T-helper 17 cell (primary cell): ENCODE measurements around the gene ARMC9. TPM values are rescaled to one million over a fixed set of nuclear protein-coding genes. Genes with fewer than 3 reads are reported as not detected.

Experiments
- ATAC-seq: fragments of 150-1000 bp; cut with Tn5 transposase; 2 replicates; pipeline ENCODE4 v1.10.0; 2021; ENCODE audit warnings: mild to moderate bottlenecking, moderate library complexity
- DNase-seq, 3 donors: peaks; one replicate each; pipeline versions ENCODE4 v3.0.0 to v3.0.0-alpha.2; 2020 to 2021
- H3K9me3 ChIP-seq: one replicate; pipeline ENCODE4 v1.7.0; 2013; ENCODE audit warnings: low read length, mild to moderate bottlenecking; ENCODE audit not compliant: control insufficient read depth, poor library complexity, severe bottlenecking
- H3K27ac Mint-ChIP-seq: one replicate; pipeline ENCODE4 v1.8.0; 2022; ENCODE audit warnings: mild to moderate bottlenecking, moderate library complexity, mixed read lengths
- H3K27me3 Mint-ChIP-seq: one replicate; pipeline ENCODE4 v1.8.0; 2022; ENCODE audit warnings: mixed read lengths
- H3K36me3 Mint-ChIP-seq: one replicate; pipeline ENCODE4 v1.8.0; 2022; ENCODE audit warnings: low read depth, mixed read lengths
- H3K4me1 Mint-ChIP-seq: one replicate; pipeline ENCODE4 v1.8.0; 2022; ENCODE audit warnings: mild to moderate bottlenecking, mixed read lengths
- H3K4me3 Mint-ChIP-seq: one replicate; pipeline ENCODE4 v1.8.0; 2022; ENCODE audit warnings: mild to moderate bottlenecking, moderate library complexity, mixed read lengths
- total RNA-seq, 4 donors: library from RNA in 2 of 4; stranded (reverse) in 2 of 4; gene quantifications; one replicate each; pipeline ENCODE4 v1.2.3 and lab custom pipeline; 2022 to 2026

The ARMC9 gene
- total RNA-seq, 2 donors from 2014 or later = 0.37 to 0.73 TPM

DNA sequence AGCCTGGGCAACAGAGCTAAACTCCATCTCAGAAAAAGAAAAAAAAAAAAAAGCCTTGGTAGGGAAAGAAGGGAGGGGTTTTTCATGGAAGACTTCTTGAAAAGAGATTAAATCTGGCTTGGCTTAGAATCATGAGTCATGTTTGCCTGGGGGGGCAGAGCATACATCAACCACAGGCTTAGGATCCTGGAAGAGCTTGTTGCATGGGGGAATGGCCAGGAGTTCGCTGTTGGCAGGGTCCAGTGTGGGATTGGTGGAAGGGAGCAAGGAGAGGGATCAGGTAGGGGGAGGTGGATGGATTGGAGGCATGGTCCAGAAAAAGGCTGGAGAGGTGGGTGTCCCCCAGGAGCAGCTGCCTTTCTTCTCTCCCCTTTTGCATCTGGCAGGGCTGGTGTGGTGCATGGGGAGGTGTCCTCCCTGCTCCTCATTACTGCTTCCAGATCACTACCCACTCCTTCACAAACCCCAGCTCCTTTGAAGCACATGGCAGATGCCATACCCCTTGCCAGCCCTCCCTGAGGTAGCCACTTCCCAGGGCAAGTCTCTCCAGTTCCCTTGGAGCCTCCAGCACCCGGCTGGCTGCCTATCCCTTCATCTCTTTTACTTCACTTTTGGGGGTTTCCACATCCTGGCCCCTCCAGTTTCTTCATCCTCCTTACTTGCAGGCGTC, 2.5 kb downstream of the ARMC9 start:
- Mint-ChIP-seq H3K4me1 (peaks cover 20% of the 10 kb centered on the region), H3K27ac (no peak overlapping the region), H3K36me3 (peaks cover 2% of the 10 kb centered on the region), H3K4me3 (no peak overlapping the region), H3K27me3 (peaks cover 29% of the 10 kb centered on the region)
- DNase-seq (no peak), ATAC-seq (no peak)
- H3K9me3 ChIP-seq = no peaks in the 10 kb centered on the region

DNA sequence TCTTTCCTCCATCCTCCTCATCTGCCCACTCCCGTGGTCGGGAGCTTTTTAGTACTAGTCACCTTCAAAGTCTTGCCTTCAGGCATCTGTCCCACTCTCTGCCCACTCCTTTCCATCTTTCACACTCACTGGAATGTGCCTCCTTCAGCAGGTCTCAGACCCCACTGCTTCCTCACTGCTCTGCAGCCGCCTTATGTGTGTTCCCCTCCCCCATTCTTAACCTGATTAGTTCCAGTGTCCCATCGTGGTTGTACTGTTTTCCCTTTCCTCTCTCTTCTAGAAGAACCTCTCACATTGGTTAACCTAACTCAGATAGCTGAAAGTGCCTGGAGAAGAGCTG, 3.0 kb downstream of the ARMC9 start:
- Mint-ChIP-seq H3K27ac (no peak overlapping the region), H3K4me1 (peaks cover 17% of the 10 kb centered on the region), H3K36me3 (peaks cover 2% of the 10 kb centered on the region), H3K27me3 (peaks cover 24% of the 10 kb centered on the region), H3K4me3 (no peak overlapping the region)
- no peak for ATAC-seq
- no peaks in the 10 kb centered on the region for H3K9me3 ChIP-seq
- DNase-seq = no peak

DNA sequence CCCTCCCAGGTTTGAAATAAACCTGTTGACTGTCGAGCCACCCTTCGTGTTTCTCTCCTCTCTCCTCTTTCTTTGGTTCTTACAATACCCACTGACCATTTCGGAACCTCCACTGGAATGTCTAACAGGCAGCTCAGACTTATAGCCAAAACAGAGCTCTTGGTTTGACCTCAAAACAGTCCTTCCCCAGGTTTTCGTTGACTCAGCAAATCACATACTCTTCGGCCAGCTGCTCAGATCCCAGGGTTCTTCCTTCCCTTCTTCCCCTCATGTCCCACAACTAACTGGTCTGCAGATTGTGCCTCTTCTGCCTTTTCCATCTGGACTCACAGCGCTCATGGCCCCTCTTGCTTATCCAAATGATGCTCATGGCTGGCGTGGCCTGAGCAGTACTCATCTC, 4.7 kb downstream of the ARMC9 start:
- H3K27me3 Mint-ChIP-seq = peaks cover 20% of the 10 kb centered on the region
- H3K4me3 Mint-ChIP-seq = no peak overlapping the region
- H3K36me3 Mint-ChIP-seq = peaks cover 2% of the 10 kb centered on the region
- ATAC-seq (no peak), DNase-seq (no peak)
- peaks cover 14% of the 10 kb centered on the region for H3K4me1 Mint-ChIP-seq
- no peaks in the 10 kb centered on the region for H3K9me3 ChIP-seq
- no peak overlapping the region for H3K27ac Mint-ChIP-seq

DNA sequence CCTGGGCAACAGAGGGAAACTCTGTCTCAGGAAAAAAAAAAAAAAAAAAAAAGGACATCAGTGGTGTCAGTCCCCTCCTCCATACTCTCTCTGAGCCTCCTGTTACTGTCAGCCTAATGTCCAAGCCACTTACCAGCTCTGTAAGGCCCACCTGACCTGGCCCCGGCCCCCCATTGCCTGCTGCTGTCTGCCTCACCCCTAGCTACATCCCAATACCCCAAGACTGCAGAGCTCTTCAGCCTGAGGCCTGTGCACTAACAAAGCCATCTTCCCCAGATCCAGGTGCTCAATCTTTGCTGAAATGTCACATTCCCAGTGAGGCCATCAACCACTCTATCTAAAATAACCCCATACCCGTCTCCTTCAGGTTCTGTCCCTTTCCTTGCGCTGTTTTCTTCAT, 5.7 kb downstream of the ARMC9 start:
- peaks cover 20% of the 10 kb centered on the region for H3K27me3 Mint-ChIP-seq
- H3K36me3 Mint-ChIP-seq = peaks cover 2% of the 10 kb centered on the region
- DNase-seq = no peak
- peaks cover 10% of the 10 kb centered on the region for H3K4me1 Mint-ChIP-seq
- H3K27ac Mint-ChIP-seq = no peak overlapping the region
- ATAC-seq = no peak
- no peak overlapping the region for H3K4me3 Mint-ChIP-seq
- no peaks in the 10 kb centered on the region for H3K9me3 ChIP-seq

DNA sequence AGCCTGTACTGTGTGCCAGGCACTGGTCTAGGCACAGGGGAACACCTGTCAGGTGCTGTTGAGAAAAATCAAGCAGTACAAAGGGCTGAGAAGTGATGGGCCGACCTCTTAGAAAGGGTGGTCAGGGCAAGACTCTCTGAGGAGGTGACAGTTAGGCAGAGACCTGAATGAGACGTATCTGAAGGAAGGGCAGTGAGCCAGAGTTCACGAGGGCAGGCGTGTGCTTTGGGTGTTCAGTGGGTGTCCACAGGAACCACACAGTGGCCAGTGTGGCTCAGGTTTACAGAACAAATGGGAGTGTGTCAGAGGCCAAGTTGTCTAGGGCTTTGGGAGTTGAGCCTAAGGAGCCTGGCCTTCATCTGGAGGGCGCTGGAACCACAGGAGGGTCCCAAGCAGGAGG, 6.2 kb downstream of the ARMC9 start:
- Mint-ChIP-seq H3K27ac (no peak overlapping the region), H3K36me3 (peaks cover 2% of the 10 kb centered on the region), H3K4me1 (peaks cover 10% of the 10 kb centered on the region), H3K4me3 (no peak overlapping the region), H3K27me3 (peaks cover 20% of the 10 kb centered on the region)
- no peak for ATAC-seq
- DNase-seq = no peak
- no peaks in the 10 kb centered on the region for H3K9me3 ChIP-seq

DNA sequence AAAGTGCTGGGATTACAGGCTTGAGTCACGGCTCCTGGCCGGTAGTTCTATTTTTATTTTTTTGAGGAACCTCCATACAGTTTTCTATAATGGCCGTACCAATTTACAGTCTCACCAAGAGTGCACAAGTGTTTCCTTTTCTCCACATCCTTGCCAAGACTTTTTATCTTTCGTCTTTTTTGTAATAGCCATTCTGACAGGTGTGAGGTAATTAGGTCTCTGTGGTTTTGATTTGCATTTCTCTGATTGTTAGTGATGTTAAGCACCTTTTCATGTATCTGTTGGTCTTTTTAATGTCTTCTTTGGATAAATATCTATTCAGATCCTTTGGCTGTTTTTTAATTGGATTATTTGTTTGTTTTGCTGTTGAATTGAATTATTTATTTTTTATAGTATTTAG, 9.3 kb downstream of the ARMC9 start:
- no peaks in the 10 kb centered on the region for H3K9me3 ChIP-seq
- Mint-ChIP-seq H3K36me3 (peaks cover 2% of the 10 kb centered on the region), H3K4me1 (peaks cover 6% of the 10 kb centered on the region), H3K4me3 (no peak overlapping the region), H3K27ac (no peak overlapping the region), H3K27me3 (peaks cover 5% of the 10 kb centered on the region)
- DNase-seq (no peak), ATAC-seq (no peak)

DNA sequence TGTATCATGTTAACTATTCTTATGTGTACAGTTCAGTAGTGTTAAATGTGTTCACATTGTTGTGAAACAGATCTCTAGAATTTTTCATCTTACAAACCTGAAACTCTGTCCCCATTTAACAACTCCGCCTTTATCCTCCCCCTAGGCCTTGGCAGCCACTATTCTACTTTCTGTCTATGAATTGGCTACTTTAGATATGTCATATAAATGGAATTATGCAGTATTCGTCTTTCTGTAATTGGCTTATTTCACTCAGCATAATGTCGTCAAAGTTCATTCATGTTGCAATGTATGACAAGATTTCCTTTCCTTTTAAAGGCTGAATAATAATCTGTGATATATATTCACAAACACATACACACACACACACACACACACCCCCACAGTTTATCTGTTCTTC, 12.4 kb downstream of the ARMC9 start:
- no peaks in the 10 kb centered on the region for H3K9me3 ChIP-seq
- Mint-ChIP-seq H3K36me3 (no peaks in the 10 kb centered on the region), H3K4me3 (no peak overlapping the region), H3K4me1 (peaks cover 4% of the 10 kb centered on the region), H3K27ac (no peak overlapping the region), H3K27me3 (peaks cover 6% of the 10 kb centered on the region)
- no peak for ATAC-seq
- DNase-seq = no peak

DNA sequence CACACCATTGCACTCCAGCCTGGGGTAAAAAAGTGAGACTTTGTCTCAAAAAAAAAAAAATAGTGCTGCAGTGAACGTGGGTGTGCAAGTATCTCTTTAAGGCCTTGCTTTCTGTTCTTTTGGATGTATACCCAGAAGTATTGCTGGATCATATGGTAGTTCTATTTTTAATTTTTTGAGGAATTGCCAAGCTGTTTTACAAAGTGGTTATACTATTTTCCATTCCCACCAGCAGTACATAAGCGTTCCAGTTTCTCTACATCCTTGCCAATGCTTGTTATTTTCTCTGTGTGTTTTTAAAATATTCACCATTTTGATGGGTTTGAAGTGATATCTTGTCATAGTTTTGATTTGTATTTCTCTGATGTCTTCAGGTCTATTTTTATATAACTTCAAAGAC, 13.1 kb downstream of the ARMC9 start:
- Mint-ChIP-seq H3K27ac (no peak overlapping the region), H3K36me3 (no peaks in the 10 kb centered on the region), H3K4me1 (peaks cover 4% of the 10 kb centered on the region), H3K27me3 (peaks cover 13% of the 10 kb centered on the region), H3K4me3 (no peak overlapping the region)
- DNase-seq = no peak
- ATAC-seq = no peak
- H3K9me3 ChIP-seq = no peaks in the 10 kb centered on the region

DNA sequence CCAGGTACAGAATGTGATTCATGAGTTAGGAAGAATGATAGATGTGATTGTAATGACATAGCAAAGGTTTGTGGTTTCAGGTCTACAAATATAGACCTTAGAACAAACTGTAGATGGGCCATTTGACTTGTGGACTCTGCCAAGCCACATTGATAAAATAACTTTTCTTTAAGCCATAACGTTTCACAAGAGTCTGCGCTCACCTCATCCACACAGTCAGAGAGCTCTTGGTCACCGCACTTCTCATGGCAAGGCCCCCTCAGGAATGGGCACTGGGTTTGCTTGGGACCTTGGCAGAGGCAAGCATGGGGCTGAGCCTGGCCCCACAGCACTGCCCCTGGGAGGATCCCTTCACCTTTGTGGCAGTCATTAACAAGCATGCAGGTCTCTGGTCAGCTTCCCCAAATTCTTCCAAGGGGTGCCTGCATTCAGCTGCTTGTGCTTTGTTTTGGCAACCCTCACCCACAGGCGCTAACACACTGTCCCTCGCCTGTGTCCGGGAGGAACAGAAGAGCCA, 14.0 kb downstream of the ARMC9 start:
- DNase-seq (no peak), ATAC-seq (no peak)
- no peak overlapping the region for H3K4me3 Mint-ChIP-seq
- no peaks in the 10 kb centered on the region for H3K9me3 ChIP-seq
- H3K36me3 Mint-ChIP-seq = no peaks in the 10 kb centered on the region
- no peak overlapping the region for H3K27ac Mint-ChIP-seq
- H3K4me1 Mint-ChIP-seq = peaks cover 4% of the 10 kb centered on the region
- H3K27me3 Mint-ChIP-seq = peaks cover 13% of the 10 kb centered on the region

DNA sequence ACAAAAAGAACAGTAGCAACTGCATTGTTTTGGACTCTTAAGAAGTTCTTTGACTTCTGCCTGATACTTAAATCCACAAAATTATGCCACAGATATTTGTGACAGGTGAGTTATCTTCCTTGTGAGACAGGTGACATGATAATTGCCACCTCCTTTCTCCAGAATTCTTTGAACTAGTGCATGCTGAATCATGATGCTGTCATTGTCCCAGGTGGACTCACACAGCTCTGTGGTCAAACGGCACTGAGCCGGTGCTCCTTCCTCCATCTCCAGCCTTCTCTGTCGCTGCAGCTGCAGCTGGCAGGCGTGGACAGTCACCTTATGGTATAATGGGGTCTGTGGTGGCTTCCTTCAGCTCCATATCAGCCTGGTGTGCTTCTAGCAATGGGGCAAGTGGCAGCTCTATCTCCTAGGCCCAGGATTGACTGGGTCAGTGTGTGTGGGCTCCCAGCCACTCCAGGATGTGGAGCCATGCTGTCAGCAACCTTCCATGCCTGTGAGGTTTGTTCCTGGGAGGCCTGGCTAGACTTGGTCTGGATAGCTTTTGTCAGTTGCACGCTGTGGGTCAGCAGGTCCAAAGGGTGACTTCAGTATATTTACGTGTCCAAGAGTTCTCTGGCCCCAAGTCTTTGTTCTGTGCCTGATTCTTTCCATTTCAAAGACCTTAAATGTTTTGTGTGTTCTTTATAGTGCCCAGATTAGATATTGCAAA, 15.7 kb downstream of the ARMC9 start:
- Mint-ChIP-seq H3K4me3 (no peak overlapping the region), H3K27ac (no peak overlapping the region), H3K4me1 (peaks cover 4% of the 10 kb centered on the region), H3K27me3 (peaks cover 13% of the 10 kb centered on the region), H3K36me3 (no peaks in the 10 kb centered on the region)
- no peaks in the 10 kb centered on the region for H3K9me3 ChIP-seq
- no peak for ATAC-seq
- no peak for DNase-seq

DNA sequence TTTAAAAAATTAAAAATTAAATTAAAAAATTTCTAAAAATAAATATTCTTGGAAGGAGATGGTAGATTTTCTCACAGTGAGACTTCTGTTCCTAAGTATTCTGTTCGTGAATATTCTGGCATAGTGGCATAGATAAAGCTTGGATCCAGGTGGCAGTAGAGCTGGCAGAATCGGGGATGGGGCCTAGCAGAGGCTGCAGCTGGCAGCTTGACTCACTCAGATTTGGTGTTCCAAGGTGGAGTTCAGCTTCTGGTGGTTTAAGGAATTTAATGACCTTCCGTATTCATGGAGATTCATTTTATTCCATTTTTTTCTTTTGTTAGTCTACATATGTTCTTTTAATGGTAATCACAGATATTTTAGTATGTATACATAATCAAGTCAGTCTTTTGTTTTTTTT, 19.9 kb downstream of the ARMC9 start:
- H3K4me3 Mint-ChIP-seq = no peak overlapping the region
- peaks cover 22% of the 10 kb centered on the region for H3K27me3 Mint-ChIP-seq
- no peaks in the 10 kb centered on the region for H3K36me3 Mint-ChIP-seq
- peaks cover 7% of the 10 kb centered on the region for H3K4me1 Mint-ChIP-seq
- H3K9me3 ChIP-seq = no peaks in the 10 kb centered on the region
- ATAC-seq = no peak
- no peak for DNase-seq
- no peak overlapping the region for H3K27ac Mint-ChIP-seq

DNA sequence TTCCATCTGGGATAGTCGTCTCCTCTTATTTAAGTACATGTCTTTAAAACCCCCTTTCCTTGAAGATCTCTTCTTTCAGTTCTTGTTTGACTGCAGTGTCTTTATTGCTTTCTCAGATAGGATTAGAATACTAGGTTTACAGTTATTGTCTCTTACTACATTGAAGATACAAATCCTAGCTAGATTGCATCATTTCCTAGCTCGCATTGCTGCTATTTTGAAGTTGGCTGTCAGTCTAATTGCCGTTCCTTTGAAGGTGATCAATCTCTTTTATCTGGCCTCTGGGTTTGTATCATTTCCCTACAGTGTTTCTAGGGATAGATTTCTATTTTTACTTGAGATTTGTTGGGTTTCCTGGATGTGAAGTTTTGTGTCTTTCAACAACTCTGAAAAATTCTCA, 20.9 kb downstream of the ARMC9 start:
- Mint-ChIP-seq H3K4me3 (no peak overlapping the region), H3K27ac (no peak overlapping the region), H3K27me3 (peaks cover 22% of the 10 kb centered on the region), H3K4me1 (peaks cover 7% of the 10 kb centered on the region), H3K36me3 (no peaks in the 10 kb centered on the region)
- DNase-seq (no peak), ATAC-seq (no peak)
- no peaks in the 10 kb centered on the region for H3K9me3 ChIP-seq

DNA sequence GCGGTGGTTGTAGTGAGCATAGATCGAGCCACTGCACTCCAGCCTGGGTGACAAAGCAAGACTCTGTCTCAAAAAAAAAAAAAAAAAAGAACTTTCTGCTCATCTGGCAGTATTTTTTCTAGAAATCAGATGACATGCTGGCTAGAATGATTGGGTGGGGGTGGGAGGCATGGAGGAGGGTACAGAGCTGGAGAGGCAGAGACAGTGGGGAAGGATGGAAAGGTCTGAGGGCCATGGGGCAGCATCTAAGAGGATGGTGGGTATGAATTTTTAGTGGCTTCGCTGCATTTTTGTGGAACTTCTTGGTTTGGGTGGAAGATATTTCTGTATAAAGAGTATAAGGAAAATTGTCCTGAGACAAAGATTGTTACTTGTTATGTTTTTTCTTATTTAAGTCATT, 23.3 kb downstream of the ARMC9 start:
- ATAC-seq (no peak), DNase-seq (no peak)
- H3K4me1 Mint-ChIP-seq = peaks cover 3% of the 10 kb centered on the region
- no peaks in the 10 kb centered on the region for H3K36me3 Mint-ChIP-seq
- H3K27ac Mint-ChIP-seq = no peak overlapping the region
- H3K9me3 ChIP-seq = no peaks in the 10 kb centered on the region
- peaks cover 9% of the 10 kb centered on the region for H3K27me3 Mint-ChIP-seq
- H3K4me3 Mint-ChIP-seq = no peak overlapping the region
